MCF 10A (cell line): Measurements from ENCODE around the gene SPTBN2. TPM values are rescaled to one million over a fixed set of nuclear protein-coding genes. Genes with fewer than 3 reads are reported as not detected.

Source experiments
- BruUV-seq: library from RNA; stranded (reverse); fragments of 400-500 nt; replicated peaks from 2 replicates; lab custom pipeline; 2021; lab: Mats Ljungman, UMichigan
- CTCF ChIA-PET: fragments of 300-600 bp; sonication (Branson Sonifier 250); formaldehyde crosslinking; extraction: SDS; loops from one replicate; lab custom pipeline; 2021; ENCODE audit warnings: antibody characterized with exemption, inconsistent platforms; lab: Yijun Ruan, JAX
- POLR2A ChIA-PET: fragments of 300-600, 350-650 bp; sonication (Branson Sonifier 250); formaldehyde crosslinking; extraction: SDS; loops from one replicate; lab custom pipeline; 2020; ENCODE audit warnings: antibody characterized with exemption, inconsistent platforms; lab: Yijun Ruan, JAX
- DNase-seq: peaks from one replicate; pipeline ENCODE4 v3.0.0-alpha.2; 2018; ENCODE audit not compliant: unreplicated experiment
- H3K27ac Mint-ChIP-seq: one replicate; pipeline ENCODE4 v1.8.0; 2022; ENCODE audit warnings: mild to moderate bottlenecking, low read depth, mixed read lengths; ENCODE audit not compliant: unreplicated experiment
- H3K27me3 Mint-ChIP-seq: one replicate; pipeline ENCODE4 v1.8.0; 2022; ENCODE audit warnings: mixed read lengths; ENCODE audit not compliant: insufficient read depth, unreplicated experiment
- H3K36me3 Mint-ChIP-seq: one replicate; pipeline ENCODE4 v1.8.0; 2022; ENCODE audit warnings: mild to moderate bottlenecking, moderate library complexity, mixed read lengths; ENCODE audit not compliant: insufficient read depth, unreplicated experiment
- H3K4me1 Mint-ChIP-seq: one replicate; pipeline ENCODE4 v1.8.0; 2022; ENCODE audit warnings: mixed read lengths; ENCODE audit not compliant: insufficient read depth, unreplicated experiment
- H3K4me3 Mint-ChIP-seq: one replicate; pipeline ENCODE4 v1.8.0; 2022; ENCODE audit warnings: mild to moderate bottlenecking, moderate library complexity, mixed read lengths; ENCODE audit not compliant: unreplicated experiment
- H3K9me3 Mint-ChIP-seq: one replicate; pipeline ENCODE4 v1.8.0; 2022; ENCODE audit warnings: mixed read lengths; ENCODE audit not compliant: unreplicated experiment
- intact Hi-C: fragments of 100-400 bp; cut with micrococcal nuclease; formaldehyde crosslinking; loops from 2 replicates; pipeline ENCODE4 v1.14.1; 2022
- total RNA-seq: library from RNA; stranded (reverse); gene quantifications from 2 replicates; pipeline ENCODE4 v1.2.3, GENCODE V29; 2022
- TF ChIP-seq, protein P1 (sequence below): fragments of 200-600 bp; IDR thresholded peaks from one replicate; pipeline ENCODE4 v1.8.0; 2022; ENCODE audit warnings: antibody characterized with exemption, mild to moderate bottlenecking; ENCODE audit not compliant: unreplicated experiment

SPTBN2 gene
- total RNA-seq, 1 experiment from 2014 or later, result 47.2 TPM

DNA sequence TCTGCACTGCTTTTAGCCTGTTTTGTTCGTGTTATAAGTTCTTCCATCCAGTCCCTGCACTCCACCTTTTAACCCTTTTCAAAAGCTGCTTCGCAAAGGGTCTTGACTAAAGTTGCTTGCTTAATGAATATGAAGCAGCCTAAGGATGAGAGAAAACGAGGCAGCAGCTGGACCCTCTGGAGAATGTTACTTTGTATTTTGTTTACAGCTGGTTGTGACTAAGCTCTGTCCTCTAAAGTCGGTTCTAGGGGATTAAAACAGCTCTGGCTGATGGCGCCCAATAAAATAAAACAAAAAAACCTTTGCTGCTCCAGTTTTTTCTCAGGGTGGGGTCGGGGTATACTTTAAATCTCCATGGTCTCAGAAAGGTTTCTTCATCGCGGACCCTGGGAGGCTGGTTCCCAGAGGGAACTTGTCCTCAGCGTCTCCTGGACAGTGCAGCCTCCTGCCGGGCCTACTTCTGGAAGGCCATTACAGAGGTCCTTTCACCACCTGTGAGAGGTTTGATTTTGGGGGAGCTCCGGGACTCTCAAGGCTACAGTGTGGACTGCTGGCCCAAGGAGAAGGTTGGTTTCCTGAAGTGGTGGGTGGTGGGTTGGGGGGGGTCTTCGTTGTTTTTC is 91.3 kb downstream of the SPTBN2 start:
- no peaks in the 10 kb centered on the region for H3K27me3 Mint-ChIP-seq
- peaks cover 37% of the 10 kb centered on the region for H3K4me1 Mint-ChIP-seq
- peak overlapping the region; percentile 98 for H3K27ac Mint-ChIP-seq
- TF ChIP-seq, protein P1, sequence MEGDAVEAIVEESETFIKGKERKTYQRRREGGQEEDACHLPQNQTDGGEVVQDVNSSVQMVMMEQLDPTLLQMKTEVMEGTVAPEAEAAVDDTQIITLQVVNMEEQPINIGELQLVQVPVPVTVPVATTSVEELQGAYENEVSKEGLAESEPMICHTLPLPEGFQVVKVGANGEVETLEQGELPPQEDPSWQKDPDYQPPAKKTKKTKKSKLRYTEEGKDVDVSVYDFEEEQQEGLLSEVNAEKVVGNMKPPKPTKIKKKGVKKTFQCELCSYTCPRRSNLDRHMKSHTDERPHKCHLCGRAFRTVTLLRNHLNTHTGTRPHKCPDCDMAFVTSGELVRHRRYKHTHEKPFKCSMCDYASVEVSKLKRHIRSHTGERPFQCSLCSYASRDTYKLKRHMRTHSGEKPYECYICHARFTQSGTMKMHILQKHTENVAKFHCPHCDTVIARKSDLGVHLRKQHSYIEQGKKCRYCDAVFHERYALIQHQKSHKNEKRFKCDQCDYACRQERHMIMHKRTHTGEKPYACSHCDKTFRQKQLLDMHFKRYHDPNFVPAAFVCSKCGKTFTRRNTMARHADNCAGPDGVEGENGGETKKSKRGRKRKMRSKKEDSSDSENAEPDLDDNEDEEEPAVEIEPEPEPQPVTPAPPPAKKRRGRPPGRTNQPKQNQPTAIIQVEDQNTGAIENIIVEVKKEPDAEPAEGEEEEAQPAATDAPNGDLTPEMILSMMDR, result no peak
- CTCF ChIA-PET, result interaction anchor here (0.6 to 1.4 kb wide), 6 partner anchors 9 to 133 kb away, joined by 3 to 5 read pairs (median 3); no protein-coding TSS in a partner anchor
- no peaks in the 10 kb centered on the region for H3K9me3 Mint-ChIP-seq
- H3K4me3 Mint-ChIP-seq, result peak overlapping the region; percentile 97
- intact Hi-C loops, result loop anchor here (1.0 kb wide), 1 partner anchor 127 kb away; the partner anchor contains the start of gene BBS1
- POLR2A ChIA-PET, result interaction anchor here (0.7 to 17.6 kb wide), 26 partner anchors 11 to 321 kb away, joined by 3 to 420 read pairs (median 6); partner anchors contain the start of genes ACTN3, BRMS1, CCDC87 and CCS
- no peak for DNase-seq
- H3K36me3 Mint-ChIP-seq, result peaks cover 63% of the 10 kb centered on the region
- BruUV-seq, result TSS peak; percentile 53

DNA sequence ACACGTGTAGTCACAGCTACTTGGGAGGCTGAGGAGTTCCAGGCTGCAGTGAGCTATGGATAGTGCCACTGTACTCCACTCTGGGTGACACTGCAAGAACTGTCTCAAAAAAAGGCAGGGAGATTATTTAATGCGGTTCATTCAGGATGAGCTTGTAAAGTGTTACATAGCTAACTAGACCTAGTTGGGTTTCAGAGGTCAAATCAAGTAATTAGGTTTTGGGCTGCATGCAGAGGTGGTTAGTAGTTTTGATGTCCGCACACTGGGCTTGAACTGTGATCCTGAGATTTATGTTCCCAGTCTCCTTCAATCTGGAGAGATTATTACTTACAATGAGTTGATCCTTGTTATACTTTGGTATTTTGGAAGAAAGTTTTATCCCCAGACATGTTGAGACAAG is 92.6 kb downstream of the SPTBN2 start:
- intact Hi-C loops, result no loop called here
- Mint-ChIP-seq H3K4me3 (no peak overlapping the region), H3K36me3 (peaks cover 58% of the 10 kb centered on the region), H3K9me3 (no peaks in the 10 kb centered on the region), H3K27ac (peak overlapping the region; percentile 98), H3K27me3 (no peaks in the 10 kb centered on the region), H3K4me1 (peaks cover 24% of the 10 kb centered on the region)
- no peak for DNase-seq
- CTCF ChIA-PET, result interaction anchor here (0.6 to 2.0 kb wide), 2 partner anchors 42 to 212 kb away, joined by 3 to 8 read pairs; partner anchors contain the start of gene RBM4B
- TF ChIP-seq, protein P1, result no peak
- POLR2A ChIA-PET, result interaction anchor here (0.6 to 17.6 kb wide), 6 partner anchors 12 to 198 kb away, joined by 3 to 420 read pairs (median 18); partner anchors contain the start of genes ACTN3, MRPL11, RBM14 and RBM4B
- no TSS peak for BruUV-seq

Other genes with a start within 250 kb of the SPTBN2 start
- 34.4 and 40.9 TPM in 2 replicates for gene DPP3, start 248.8 kb downstream of the SPTBN2 start, total RNA-seq
- gene BBS1, start 218.6 kb downstream of the SPTBN2 start, total RNA-seq, result 31.7 and 33.9 TPM in 2 replicates
- gene ZDHHC24, start 183.2 kb downstream of the SPTBN2 start, total RNA-seq, result 11.1 and 12.4 TPM in 2 replicates
- gene ACTN3, start 182.3 kb downstream of the SPTBN2 start, total RNA-seq, result not detected in 2 replicates
- 8.6 and 11.8 TPM in 2 replicates for gene CTSF, start 160.6 kb downstream of the SPTBN2 start, total RNA-seq
- gene CCDC87, start 136.2 kb downstream of the SPTBN2 start, total RNA-seq, result not detected in 2 replicates
- gene CCS, start 136.0 kb downstream of the SPTBN2 start, total RNA-seq, result 25.8 and 34.4 TPM in 2 replicates
- gene RBM14, start 112.6 kb downstream of the SPTBN2 start, total RNA-seq, result 78.1 and 88.3 TPM in 2 replicates
- 171 and 172 TPM in 2 replicates for gene RBM4, start 90.5 kb downstream of the SPTBN2 start, total RNA-seq
- gene RBM4B, start 51.3 kb downstream of the SPTBN2 start, total RNA-seq, result 9.5 and 13.5 TPM in 2 replicates
- gene RCE1, start 114.2 kb upstream of the SPTBN2 start, total RNA-seq, result 23.3 and 27.7 TPM in 2 replicates
- 30.4 and 39.9 TPM in 2 replicates for gene LRFN4, start 127.8 kb upstream of the SPTBN2 start, total RNA-seq
- 27.0 and 37.7 TPM in 2 replicates for gene PC, start 229.2 kb upstream of the SPTBN2 start, total RNA-seq
- gene C11orf86, start 246.1 kb upstream of the SPTBN2 start, total RNA-seq, result not detected in 2 replicates